Smooth muscle cell (in vitro differentiated cells): Measurements from ENCODE around the gene ZNF768. TPM values are rescaled to one million over a fixed set of nuclear protein-coding genes. Genes with fewer than 3 reads are reported as not detected.
"Not testable (repeated sequence)": the region's sequence is repeated elsewhere in the genome, so short reads cannot be mapped to it uniquely, and the experiment has no call there.

Experiments
- DNase-seq: peaks from one replicate; lab custom pipeline; 2025; ENCODE audit not compliant: unreplicated experiment; lab: John Stamatoyannopoulos, UW
- H2AFZ ChIP-seq: fragments of 200-600 bp; sonication (generic); 2 replicates; pipeline ENCODE4 v1.6.0; 2016; ENCODE audit warnings: antibody characterized with exemption, low read depth, mild to moderate bottlenecking
- H3F3A ChIP-seq: fragments of 200-600 bp; sonication (generic); 2 replicates; pipeline ENCODE4 v1.6.0; 2017; ENCODE audit warnings: antibody characterized with exemption, low read depth
- H3K27ac ChIP-seq: fragments of 200-600 bp; sonication (generic); 2 replicates; pipeline ENCODE4 v1.5.1; 2016; ENCODE audit warnings: low read depth, mild to moderate bottlenecking
- H3K27me3 ChIP-seq: fragments of 200-600 bp; sonication (generic); 2 replicates; pipeline ENCODE4 v1.6.1; 2016; ENCODE audit warnings: low read depth, mild to moderate bottlenecking
- H3K36me3 ChIP-seq: fragments of 200-600 bp; sonication (generic); 2 replicates; pipeline ENCODE4 v1.5.1; 2016; ENCODE audit warnings: low read depth
- H3K4me1 ChIP-seq: fragments of 200-600 bp; sonication (generic); 2 replicates; pipeline ENCODE4 v1.5.1; 2016; ENCODE audit warnings: low read depth
- H3K4me2 ChIP-seq: fragments of 200-600 bp; sonication (generic); 2 replicates; pipeline ENCODE4 v1.6.0; 2016; ENCODE audit warnings: mild to moderate bottlenecking
- H3K4me3 ChIP-seq: fragments of 200-600 bp; sonication (generic); 2 replicates; pipeline ENCODE4 v1.5.1; 2016; ENCODE audit warnings: mild to moderate bottlenecking
- H3K79me2 ChIP-seq: fragments of 200-600 bp; sonication (generic); 2 replicates; pipeline ENCODE4 v1.6.0; 2016; ENCODE audit warnings: low read depth, mild to moderate bottlenecking
- H3K9ac ChIP-seq: fragments of 200-600 bp; sonication (generic); 2 replicates; pipeline ENCODE4 v1.6.0; 2016; ENCODE audit warnings: low read depth
- H3K9me3 ChIP-seq: fragments of 200-600 bp; sonication (generic); replicated peaks from 2 replicates; pipeline ENCODE4 v1.5.1; 2016; ENCODE audit warnings: low read depth
- H4K20me1 ChIP-seq: fragments of 200-600 bp; sonication (generic); 2 replicates; pipeline ENCODE4 v1.6.0; 2016; ENCODE audit warnings: low read depth
- WGBS: methylation state at CpG from one replicate; pipeline ENCODE4 v1.1.7; 2016; ENCODE audit warnings: low lambda C conversion rate; 5-methylcytosine and 5-hydroxymethylcytosine counted together
- polyA plus RNA-seq: library from polyadenylated mRNA; unstranded; fragments of >200 nt; fragmentation: Nextera tagmentation; extraction: Ambion mirVana; gene quantifications from 2 replicates; pipeline ENCODE4 v1.2.1, GENCODE V29; 2016
- total RNA-seq: library from RNA; depleted of rRNA; stranded (reverse); fragments of >200 nt; gene quantifications from 2 replicates; pipeline ENCODE4 v1.2.3, GENCODE V29; 2014
- TF ChIP-seq, protein P1 (sequence below): fragments of 200-600 bp; sonication (generic); IDR thresholded peaks from 2 replicates; pipeline ENCODE4 v1.5.1; 2017; ENCODE audit warnings: borderline replicate concordance, mild to moderate bottlenecking, antibody characterized with exemption; ENCODE audit not compliant: insufficient read depth, poor library complexity, severe bottlenecking

ZNF768 gene
- total and polyA plus RNA-seq, 2 experiments from 2014 or later, result 15.4 to 18.6 TPM

DNA sequence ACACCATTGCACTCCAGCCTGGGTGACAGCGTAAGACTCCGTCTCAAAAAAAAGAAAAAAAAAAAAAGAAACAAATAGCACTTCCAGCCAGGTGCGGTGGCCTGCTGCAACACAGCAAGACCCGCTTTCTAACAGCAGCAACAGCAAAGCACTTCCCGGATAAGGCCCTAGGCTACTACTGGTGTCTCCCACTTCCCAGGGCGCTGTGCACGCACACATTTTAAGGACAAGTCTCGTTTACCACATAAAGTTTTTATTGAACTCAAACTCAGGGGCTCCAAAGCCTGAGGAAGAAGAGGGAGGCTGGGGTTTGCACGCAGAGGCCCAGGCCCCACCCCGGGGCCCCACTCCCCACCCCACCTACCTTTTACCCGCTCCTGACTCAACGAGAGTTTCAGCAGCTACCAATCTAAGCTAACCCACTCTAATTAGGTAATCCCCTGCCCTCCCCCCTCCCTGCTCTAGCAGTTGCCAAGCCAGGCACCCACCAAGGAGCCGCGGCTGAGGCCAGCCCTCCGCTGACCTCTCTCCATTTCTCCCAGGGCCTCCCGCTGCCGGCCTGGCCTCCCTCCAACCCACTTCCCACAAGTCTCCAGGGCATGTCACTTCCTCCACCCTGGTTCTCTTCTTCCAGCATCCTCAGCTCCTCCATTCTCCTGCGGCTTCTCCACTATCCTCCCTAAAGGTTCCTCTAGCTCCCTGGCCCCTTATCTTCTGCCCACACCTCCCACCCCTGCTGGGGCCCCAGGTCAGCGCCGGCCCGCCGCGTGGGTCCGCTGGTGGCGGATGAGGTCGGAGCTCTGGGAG, 2.4 kb downstream of the ZNF768 start:
- TF ChIP-seq, protein P1, sequence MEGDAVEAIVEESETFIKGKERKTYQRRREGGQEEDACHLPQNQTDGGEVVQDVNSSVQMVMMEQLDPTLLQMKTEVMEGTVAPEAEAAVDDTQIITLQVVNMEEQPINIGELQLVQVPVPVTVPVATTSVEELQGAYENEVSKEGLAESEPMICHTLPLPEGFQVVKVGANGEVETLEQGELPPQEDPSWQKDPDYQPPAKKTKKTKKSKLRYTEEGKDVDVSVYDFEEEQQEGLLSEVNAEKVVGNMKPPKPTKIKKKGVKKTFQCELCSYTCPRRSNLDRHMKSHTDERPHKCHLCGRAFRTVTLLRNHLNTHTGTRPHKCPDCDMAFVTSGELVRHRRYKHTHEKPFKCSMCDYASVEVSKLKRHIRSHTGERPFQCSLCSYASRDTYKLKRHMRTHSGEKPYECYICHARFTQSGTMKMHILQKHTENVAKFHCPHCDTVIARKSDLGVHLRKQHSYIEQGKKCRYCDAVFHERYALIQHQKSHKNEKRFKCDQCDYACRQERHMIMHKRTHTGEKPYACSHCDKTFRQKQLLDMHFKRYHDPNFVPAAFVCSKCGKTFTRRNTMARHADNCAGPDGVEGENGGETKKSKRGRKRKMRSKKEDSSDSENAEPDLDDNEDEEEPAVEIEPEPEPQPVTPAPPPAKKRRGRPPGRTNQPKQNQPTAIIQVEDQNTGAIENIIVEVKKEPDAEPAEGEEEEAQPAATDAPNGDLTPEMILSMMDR, result no peak
- 95% methylated on average over 24 of the region's 26 CpGs for WGBS
- Histone ChIP-seq H3K79me2 (no peaks in the 10 kb centered on the region), H3F3A (peaks cover 13% of the 10 kb centered on the region), H2AFZ (no peak overlapping the region), H3K36me3 (no peaks in the 10 kb centered on the region), H4K20me1 (no peaks in the 10 kb centered on the region), H3K27ac (no peak overlapping the region), H3K4me3 (no peak overlapping the region), H3K9me3 (no peaks in the 10 kb centered on the region), H3K9ac (no peak overlapping the region), H3K4me1 (peaks cover 11% of the 10 kb centered on the region), H3K27me3 (no peaks in the 10 kb centered on the region), H3K4me2 (no peak overlapping the region)
- no peak for DNase-seq

DNA sequence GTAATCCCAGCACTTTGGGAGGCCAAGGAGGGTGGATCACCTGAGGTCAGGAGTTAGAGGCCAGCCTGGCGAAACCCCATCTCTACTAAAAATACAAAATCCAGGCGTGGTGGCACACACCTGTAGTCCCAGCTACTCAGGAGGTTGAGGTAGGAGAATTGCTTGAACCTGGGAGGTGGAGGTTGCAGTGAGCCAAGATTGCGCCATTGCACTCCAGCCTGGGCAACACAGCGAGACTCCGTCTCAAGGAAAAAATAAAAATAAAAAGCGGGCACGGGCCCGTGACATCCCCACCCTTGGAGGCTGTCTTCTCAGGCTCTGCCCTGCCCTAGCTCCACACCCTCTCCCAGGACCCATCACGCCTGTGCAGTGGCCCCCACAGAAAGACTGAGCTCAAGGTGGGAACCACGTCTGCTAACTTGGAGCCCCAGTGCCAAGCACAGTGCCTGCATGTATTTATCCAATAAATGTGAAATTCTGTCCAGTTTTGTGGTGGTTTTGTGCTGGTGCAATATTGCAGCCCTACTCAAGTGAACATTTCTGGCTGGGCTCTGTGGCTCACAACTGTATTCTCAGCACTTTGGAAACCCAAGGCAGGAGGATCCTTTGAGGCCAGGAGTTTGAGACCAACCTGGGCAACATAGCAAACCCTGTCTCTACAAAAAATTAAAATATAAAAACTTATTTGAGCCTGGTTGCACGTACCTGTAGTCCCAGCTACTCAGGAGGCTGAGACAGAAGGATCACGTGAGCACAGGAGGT, 3.5 kb downstream of the ZNF768 start:
- H3K27me3 ChIP-seq, H3K36me3 ChIP-seq, H3K4me1 ChIP-seq, H3K4me2 ChIP-seq, H3K27ac ChIP-seq, H3K4me3 ChIP-seq, H3K9ac ChIP-seq, H3K9me3 ChIP-seq, H4K20me1 ChIP-seq, DNase-seq, H2AFZ ChIP-seq, H3K79me2 ChIP-seq: not testable (repeated sequence)
- H3F3A ChIP-seq, result peaks cover 13% of the 10 kb centered on the region
- WGBS, result 89% methylated on average over 12 of the region's 12 CpGs

DNA sequence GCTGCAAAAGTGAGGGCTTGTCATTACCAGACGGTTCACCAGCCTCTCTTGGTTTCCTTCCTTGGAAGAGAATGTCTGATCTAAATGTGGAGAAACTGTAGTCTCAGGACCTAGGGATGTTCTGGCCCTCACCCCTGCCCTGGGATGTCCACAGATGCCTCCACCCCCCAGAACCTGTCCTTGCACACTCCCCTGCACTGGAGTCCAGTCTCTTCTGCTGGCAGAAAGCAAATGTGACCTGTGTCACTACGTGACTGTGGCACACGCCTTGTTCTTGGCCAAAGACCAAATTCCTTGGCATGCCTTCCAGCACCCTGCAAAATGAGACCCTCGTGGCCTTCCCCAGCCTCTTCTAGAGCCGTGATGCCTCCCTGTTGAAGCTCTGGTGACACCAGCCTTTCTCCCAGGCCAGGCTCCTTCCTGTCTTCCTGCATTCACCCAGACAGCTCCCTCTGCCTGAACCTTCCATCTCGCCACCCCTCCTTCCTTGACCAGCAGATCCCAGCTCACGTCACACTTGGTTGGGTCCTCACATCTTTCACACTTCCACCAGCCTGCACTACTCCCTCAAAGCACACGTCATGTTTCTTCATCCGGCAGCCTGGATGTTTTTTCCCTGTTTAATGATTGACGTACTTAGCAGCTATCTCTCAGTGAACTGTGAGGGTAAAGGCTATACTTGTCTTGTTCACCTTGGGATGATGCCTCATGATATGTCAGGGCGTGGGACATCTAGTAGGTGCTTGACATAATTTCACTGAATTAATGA, 4.3 kb downstream of the ZNF768 start:
- DNase-seq, result no peak

More for the DNA sequence above, 4.3 kb downstream of the ZNF768 start:
- H3K27me3 ChIP-seq, result no peaks in the 10 kb centered on the region
- H3K9ac ChIP-seq, result no peak overlapping the region
- H3K4me1 ChIP-seq, result peaks cover 4% of the 10 kb centered on the region
- H2AFZ ChIP-seq, result no peak overlapping the region
- H3F3A ChIP-seq, result peaks cover 10% of the 10 kb centered on the region
- H3K79me2 ChIP-seq, result no peaks in the 10 kb centered on the region
- H3K4me3 ChIP-seq, result no peak overlapping the region
- no peaks in the 10 kb centered on the region for H3K9me3 ChIP-seq
- WGBS, result 82% methylated on average over 11 of the region's 11 CpGs
- no peaks in the 10 kb centered on the region for H4K20me1 ChIP-seq
- H3K4me2 ChIP-seq, result no peak overlapping the region
- no peak overlapping the region for H3K27ac ChIP-seq
- H3K36me3 ChIP-seq, result no peaks in the 10 kb centered on the region
- TF ChIP-seq, protein P1, result no peak
